GM04503 (cell line): ENCODE data around the gene NOX4.
"Not testable (repeated sequence)": the region's sequence is repeated elsewhere in the genome, so short reads cannot be mapped to it uniquely, and the experiment has no call there.

ENCODE experiments used
- DNase-seq: peaks from one replicate; pipeline ENCODE4 v3.0.0-alpha.2; 2012; ENCODE audit warnings: low read depth

Gene NOX4

GRCh38 chr11:89458716-89459115, 32.5 kb downstream of the NOX4 start:
- no peak for DNase-seq

GRCh38 chr11:89457190-89457589, 34.0 kb downstream of the NOX4 start:
- DNase-seq: no peak

- DNase-seq: no peak
Measured at GRCh38 chr11:89456681-89457080, 34.5 kb downstream of the NOX4 start.

- DNase-seq: no peak
Measured at GRCh38 chr11:89452780-89453179, 38.4 kb downstream of the NOX4 start.

- no peak for DNase-seq
Measured at GRCh38 chr11:89447845-89448244, 43.3 kb downstream of the NOX4 start.

GRCh38 chr11:89443361-89444322, 47.5 kb downstream of the NOX4 start:
- DNase-seq: no peak

- DNase-seq: no peak
Measured at GRCh38 chr11:89442801-89443200, 48.4 kb downstream of the NOX4 start.

GRCh38 chr11:89441606-89442005, 49.6 kb downstream of the NOX4 start:
- no peak for DNase-seq

GRCh38 chr11:89437317-89437716, 53.9 kb downstream of the NOX4 start:
- DNase-seq: no peak

- DNase-seq: no peak
Measured at GRCh38 chr11:89436071-89436470, 55.1 kb downstream of the NOX4 start.

GRCh38 chr11:89433278-89433677, 57.9 kb downstream of the NOX4 start:
- DNase-seq: no peak

GRCh38 chr11:89432182-89432581, 59.0 kb downstream of the NOX4 start:
- not testable (repeated sequence) for DNase-seq

GRCh38 chr11:89426501-89426900, 64.7 kb downstream of the NOX4 start:
- not testable (repeated sequence) for DNase-seq

- DNase-seq: no peak
Measured at GRCh38 chr11:89421718-89422117, 69.5 kb downstream of the NOX4 start.

- no peak for DNase-seq
Measured at GRCh38 chr11:89420981-89421380, 70.2 kb downstream of the NOX4 start.

GRCh38 chr11:89416961-89417360, 74.2 kb downstream of the NOX4 start:
- DNase-seq: no peak

- DNase-seq: not testable (repeated sequence)
Measured at GRCh38 chr11:89411112-89411511, 80.1 kb downstream of the NOX4 start.

- not testable (repeated sequence) for DNase-seq
Measured at GRCh38 chr11:89410666-89411065, 80.5 kb downstream of the NOX4 start.

GRCh38 chr11:89408441-89408840, 82.7 kb downstream of the NOX4 start:
- not testable (repeated sequence) for DNase-seq

GRCh38 chr11:89405629-89406028, 85.5 kb downstream of the NOX4 start:
- DNase-seq: no peak

- not testable (repeated sequence) for DNase-seq
Measured at GRCh38 chr11:89391654-89392053, 99.5 kb downstream of the NOX4 start.

- DNase-seq: not testable (repeated sequence)
Measured at GRCh38 chr11:89387501-89387900, 103.7 kb downstream of the NOX4 start.

- DNase-seq: not testable (repeated sequence)
Measured at GRCh38 chr11:89382986-89383385, 108.2 kb downstream of the NOX4 start.

GRCh38 chr11:89381094-89381493, 110.1 kb downstream of the NOX4 start:
- peak; percentile 79 for DNase-seq
